ENCODE results near the gene ADH7.

The ADH7 gene

GRCh38 chr4:99383833-99384392, 51.2 kb downstream of the ADH7 start:
- peak overlapping the region; percentile 81 to 85 for H3K27ac ChIP-seq

GRCh38 chr4:99383399-99383798, 51.7 kb downstream of the ADH7 start:
- intact Hi-C loops (cut with DNase I; ENCODE audit: low total_unique reads): loop anchor here (10.0 kb wide), 1 partner anchor 59 kb away; the partner anchor contains the start of gene ADH1B
- Histone ChIP-seq H3K4me1 (peaks cover 0 to 34% (median 4%) of the 10 kb centered on the region in 4 donors), H3K27ac (peak overlapping the region; percentile 81 to 85), H3K36me3 (no peaks in the 10 kb centered on the region), H3K9me3 (no peaks in the 10 kb centered on the region), H3K27me3 (no peaks in the 10 kb centered on the region), H3K4me3 (no peak overlapping the region)
- no peak for TF ChIP-seq CTCF (IDR thresholded peaks at IDR 0.05)
- DNase-seq: no peak

More at GRCh38 chr4:99383833-99384392, 51.2 kb downstream of the ADH7 start:
- H3K4me1 ChIP-seq: peaks cover 0 to 30% (median 4%) of the 10 kb centered on the region in 4 donors
- TF ChIP-seq CTCF (IDR thresholded peaks at IDR 0.05): no peak
- intact Hi-C loops (cut with DNase I; ENCODE audit: low total_unique reads): loop anchor here (10.0 kb wide), 1 partner anchor 59 kb away; the partner anchor contains the start of gene ADH1B
- peak; percentile 71 to 84 for DNase-seq
- no peaks in the 10 kb centered on the region for H3K36me3 ChIP-seq
- H3K9me3 ChIP-seq: no peaks in the 10 kb centered on the region
- no peak overlapping the region for H3K4me3 ChIP-seq
- no peaks in the 10 kb centered on the region for H3K27me3 ChIP-seq

GRCh38 chr4:99382745-99383360, 52.3 kb downstream of the ADH7 start:
- H3K4me3 ChIP-seq: no peak overlapping the region
- H3K9me3 ChIP-seq: no peaks in the 10 kb centered on the region
- H3K4me1 ChIP-seq: peaks cover 0 to 39% (median 4%) of the 10 kb centered on the region in 4 donors
- peak overlapping the region; percentile 81 to 85 for H3K27ac ChIP-seq
- intact Hi-C loops (cut with DNase I; ENCODE audit: low total_unique reads): loop anchor here (10.0 kb wide), 1 partner anchor 58 kb away; the partner anchor contains the start of gene ADH1B
- no peaks in the 10 kb centered on the region for H3K27me3 ChIP-seq
- no peak for DNase-seq
- no peak for TF ChIP-seq CTCF (IDR thresholded peaks at IDR 0.05)
- no peaks in the 10 kb centered on the region for H3K36me3 ChIP-seq

- Histone ChIP-seq H3K9me3 (no peaks in the 10 kb centered on the region), H3K4me1 (peaks cover 0 to 44% (median 4%) of the 10 kb centered on the region in 4 donors), H3K4me3 (no peak overlapping the region), H3K36me3 (no peaks in the 10 kb centered on the region), H3K27me3 (no peaks in the 10 kb centered on the region), H3K27ac (peak overlapping the region; percentile 81 to 85)
- no peak for DNase-seq
- intact Hi-C loops (cut with DNase I; ENCODE audit: low total_unique reads): loop anchor here (10.0 kb wide), 1 partner anchor 57 kb away; the partner anchor contains the start of gene ADH1B
- no peak for TF ChIP-seq CTCF (IDR thresholded peaks at IDR 0.05)
Measured at GRCh38 chr4:99381588-99382175, 53.5 kb downstream of the ADH7 start.

GRCh38 chr4:99379571-99379970, 55.6 kb downstream of the ADH7 start:
- Histone ChIP-seq H3K27me3 (no peaks in the 10 kb centered on the region), H3K27ac (no peak overlapping the region), H3K36me3 (no peaks in the 10 kb centered on the region), H3K4me3 (no peak overlapping the region), H3K4me1 (peaks cover 0 to 40% (median 4%) of the 10 kb centered on the region in 4 donors), H3K9me3 (no peaks in the 10 kb centered on the region)
- intact Hi-C loops (cut with DNase I; ENCODE audit: low total_unique reads): no loop called here
- TF ChIP-seq CTCF (IDR thresholded peaks at IDR 0.05): no peak
- DNase-seq: no peak
